Measurements from ENCODE around the gene NPNT.

DNA sequence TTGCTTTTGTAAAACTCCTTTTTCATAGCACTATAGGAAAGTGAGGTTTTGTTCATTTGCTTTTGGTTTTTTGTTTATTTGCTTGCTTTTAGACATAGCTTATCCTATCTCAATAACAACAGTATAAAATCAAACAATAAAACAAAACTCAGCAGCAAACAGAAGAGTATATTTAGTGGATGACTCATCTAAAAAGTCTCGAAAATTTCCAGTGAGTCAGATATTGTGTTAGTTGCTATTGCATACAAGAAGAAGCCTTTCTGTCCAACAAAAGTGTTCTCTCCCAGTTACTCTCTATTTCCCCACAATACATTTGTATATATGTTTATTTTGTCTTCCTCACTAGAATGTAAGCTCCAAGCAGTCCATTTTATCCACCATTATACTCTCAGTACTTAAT, 36.0 kb upstream of the NPNT start:
- TF ChIP-seq, protein P1, sequence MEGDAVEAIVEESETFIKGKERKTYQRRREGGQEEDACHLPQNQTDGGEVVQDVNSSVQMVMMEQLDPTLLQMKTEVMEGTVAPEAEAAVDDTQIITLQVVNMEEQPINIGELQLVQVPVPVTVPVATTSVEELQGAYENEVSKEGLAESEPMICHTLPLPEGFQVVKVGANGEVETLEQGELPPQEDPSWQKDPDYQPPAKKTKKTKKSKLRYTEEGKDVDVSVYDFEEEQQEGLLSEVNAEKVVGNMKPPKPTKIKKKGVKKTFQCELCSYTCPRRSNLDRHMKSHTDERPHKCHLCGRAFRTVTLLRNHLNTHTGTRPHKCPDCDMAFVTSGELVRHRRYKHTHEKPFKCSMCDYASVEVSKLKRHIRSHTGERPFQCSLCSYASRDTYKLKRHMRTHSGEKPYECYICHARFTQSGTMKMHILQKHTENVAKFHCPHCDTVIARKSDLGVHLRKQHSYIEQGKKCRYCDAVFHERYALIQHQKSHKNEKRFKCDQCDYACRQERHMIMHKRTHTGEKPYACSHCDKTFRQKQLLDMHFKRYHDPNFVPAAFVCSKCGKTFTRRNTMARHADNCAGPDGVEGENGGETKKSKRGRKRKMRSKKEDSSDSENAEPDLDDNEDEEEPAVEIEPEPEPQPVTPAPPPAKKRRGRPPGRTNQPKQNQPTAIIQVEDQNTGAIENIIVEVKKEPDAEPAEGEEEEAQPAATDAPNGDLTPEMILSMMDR (IDR thresholded peaks at IDR 0.05) = no peak
- no peak for TF ChIP-seq EP300 (IDR thresholded peaks at IDR 0.05)

Measured in tibial nerve (tissue), 4 donors.